ENCODE results near the gene SKP1. TPM values are rescaled to one million over a fixed set of nuclear protein-coding genes. Genes with fewer than 3 reads are reported as not detected.
"Not testable (repeated sequence)": the region's sequence is repeated elsewhere in the genome, so short reads cannot be mapped to it uniquely, and the experiment has no call there.

The SKP1 gene
- total RNA-seq, 1 donor from 2014 or later, result 119 TPM

DNA sequence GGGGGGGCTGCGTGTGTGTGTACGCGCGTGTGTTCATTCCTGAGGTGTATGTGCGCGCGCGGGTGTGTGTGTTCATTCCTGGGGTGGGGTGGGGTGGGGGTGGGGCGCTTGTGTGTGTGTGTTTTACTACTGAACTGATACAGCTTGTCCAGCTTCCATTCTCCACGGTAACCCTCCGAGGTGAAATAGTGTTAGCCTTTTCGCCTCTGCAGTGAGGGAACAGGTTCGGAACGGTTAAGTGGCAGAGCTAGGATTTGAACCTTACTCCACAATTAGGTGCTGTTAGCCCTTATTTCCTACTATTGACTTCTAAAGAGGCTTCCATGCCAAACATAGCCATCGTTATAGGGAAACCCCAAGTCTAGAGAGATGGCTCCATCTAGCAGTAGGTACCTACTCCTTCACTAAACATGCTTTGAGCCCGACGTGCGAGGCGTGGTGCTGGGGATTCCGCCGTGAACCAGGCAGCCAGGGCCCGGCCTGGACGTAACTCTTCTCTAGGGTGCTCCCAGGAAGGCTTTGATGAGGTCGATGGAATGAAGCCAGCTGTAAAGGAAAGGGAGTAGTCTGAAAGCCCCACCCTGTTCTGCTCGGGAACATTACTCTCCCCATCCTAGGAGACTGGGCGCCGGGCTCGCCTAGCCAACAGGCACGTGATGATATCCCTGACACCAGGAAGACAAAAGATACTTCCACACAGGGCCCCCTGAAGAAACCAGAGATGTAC is 782 bp upstream of the SKP1 start:
- DNase-seq (ENCODE audit: low read depth in 2 of 2), result no peak

- DNase-seq (ENCODE audit: low read depth in 2 of 2), result peak; percentile 34 to 42
Observed at GRCh38 chr5:134175921-134176510, 734 bp downstream of the SKP1 start.

- DNase-seq (ENCODE audit: low read depth in 2 of 2), result peak; percentile 42 to 44
Observed at GRCh38 chr5:134174841-134175839, 1.6 kb downstream of the SKP1 start.

DNA sequence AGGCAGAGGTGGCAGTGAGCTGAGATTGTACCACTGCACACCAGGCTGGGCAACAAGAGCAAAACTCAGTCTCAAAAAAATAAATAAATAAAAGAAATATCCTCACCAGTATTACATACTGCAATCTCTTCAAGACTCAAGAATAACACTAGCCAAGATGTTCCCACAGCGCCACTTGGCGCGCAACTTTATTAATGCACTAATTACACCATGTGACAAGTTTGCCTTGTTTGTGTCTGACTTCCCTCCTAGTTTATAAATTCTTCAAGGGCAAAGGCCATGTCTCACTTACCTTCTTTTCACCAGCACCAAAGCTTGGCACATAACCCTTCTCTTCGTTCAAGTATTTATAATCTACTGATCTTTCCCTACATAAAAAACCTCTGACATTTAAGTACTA is 4.8 kb downstream of the SKP1 start:
- no peak for DNase-seq (ENCODE audit: low read depth in 2 of 2)

- DNase-seq (ENCODE audit: low read depth in 2 of 2), result no peak
Observed at GRCh38 chr5:134162592-134162991, 14.2 kb downstream of the SKP1 start.

GRCh38 chr5:134161513-134162395 is 15.0 kb downstream of the SKP1 start:
- no peak for DNase-seq (ENCODE audit: low read depth in 2 of 2)

GRCh38 chr5:134153657-134154056 is 23.1 kb downstream of the SKP1 start:
- no peak for DNase-seq (ENCODE audit: low read depth in 2 of 2)

DNA sequence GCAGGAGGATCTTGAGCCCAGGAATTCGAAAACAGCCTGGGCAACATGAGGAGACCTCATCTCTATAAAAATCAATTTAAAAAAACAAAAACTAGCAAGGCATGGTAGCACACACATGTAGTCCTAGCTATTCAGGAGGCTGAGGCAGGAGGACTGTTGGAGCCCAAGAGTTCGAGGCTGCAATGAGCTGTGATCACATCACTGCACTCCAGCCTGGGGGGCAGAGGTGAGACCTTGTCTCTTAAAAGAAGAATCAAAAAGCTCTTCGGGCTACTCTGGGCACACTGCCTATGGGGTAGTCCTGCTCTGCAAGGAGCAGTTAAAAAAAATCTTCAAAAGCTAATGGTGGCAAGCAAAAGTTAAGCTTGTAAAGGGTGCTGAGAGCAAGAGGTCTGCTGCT is 23.5 kb downstream of the SKP1 start:
- DNase-seq (ENCODE audit: low read depth in 2 of 2), result no peak

GRCh38 chr5:134152173-134152832 is 24.4 kb downstream of the SKP1 start:
- not testable (repeated sequence) for DNase-seq (ENCODE audit: low read depth in 2 of 2)

DNA sequence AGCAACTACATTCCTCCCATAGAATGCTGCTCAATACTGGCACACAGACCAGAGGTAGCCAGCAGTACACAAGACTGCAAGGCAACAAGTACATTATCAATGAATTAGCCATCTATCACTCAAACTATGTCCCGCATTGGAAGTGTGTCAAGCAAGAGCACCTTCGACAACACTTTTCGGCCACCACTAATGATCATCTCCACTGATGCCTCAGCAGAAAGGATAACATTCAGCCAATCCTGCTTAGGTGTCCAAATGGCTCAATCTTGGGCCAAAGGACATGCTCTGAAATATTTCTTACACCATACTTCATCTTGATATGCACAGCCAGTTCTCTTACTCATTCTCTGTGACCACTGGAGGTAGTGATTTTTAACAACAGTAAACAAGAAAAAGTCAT is 25.0 kb downstream of the SKP1 start:
- DNase-seq (ENCODE audit: low read depth in 2 of 2), result no peak

DNA sequence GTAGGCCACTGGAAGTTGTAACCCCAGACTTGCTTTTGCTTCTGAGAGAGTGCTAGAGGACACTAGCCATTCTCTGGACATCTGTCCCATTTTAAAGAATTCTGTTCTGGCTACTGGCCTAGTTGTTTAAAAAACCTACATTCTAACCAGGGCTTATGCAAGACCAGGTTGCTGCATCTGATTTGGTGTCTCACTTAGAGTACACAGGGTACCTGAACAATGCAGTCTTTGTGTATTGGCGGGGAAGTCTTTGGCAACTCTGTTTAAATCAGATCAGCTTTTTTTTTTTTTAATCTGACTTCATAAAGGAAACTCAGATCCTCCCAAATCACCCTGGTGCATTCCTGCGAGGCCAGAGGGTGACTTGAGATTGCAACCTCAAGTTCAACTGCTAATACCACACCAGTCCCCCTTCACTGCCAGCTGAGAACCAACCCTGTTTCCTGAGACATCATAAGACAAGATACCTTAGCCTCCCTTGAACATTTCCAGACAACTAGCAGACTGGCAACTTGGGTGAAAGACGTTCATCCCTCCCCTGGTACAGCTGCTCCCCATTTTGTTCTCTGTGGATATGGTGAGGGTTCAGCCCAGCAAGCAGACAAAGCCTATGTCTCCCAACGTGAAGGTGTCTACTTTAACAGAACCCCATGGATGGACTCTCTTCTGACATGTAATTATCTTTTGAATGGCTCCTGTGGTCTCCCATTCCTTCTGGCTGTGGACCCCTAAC is 27.0 kb downstream of the SKP1 start:
- no peak for DNase-seq (ENCODE audit: low read depth in 2 of 2)

GRCh38 chr5:134148986-134149539 is 27.7 kb downstream of the SKP1 start:
- DNase-seq (ENCODE audit: low read depth in 2 of 2), result no peak

DNA sequence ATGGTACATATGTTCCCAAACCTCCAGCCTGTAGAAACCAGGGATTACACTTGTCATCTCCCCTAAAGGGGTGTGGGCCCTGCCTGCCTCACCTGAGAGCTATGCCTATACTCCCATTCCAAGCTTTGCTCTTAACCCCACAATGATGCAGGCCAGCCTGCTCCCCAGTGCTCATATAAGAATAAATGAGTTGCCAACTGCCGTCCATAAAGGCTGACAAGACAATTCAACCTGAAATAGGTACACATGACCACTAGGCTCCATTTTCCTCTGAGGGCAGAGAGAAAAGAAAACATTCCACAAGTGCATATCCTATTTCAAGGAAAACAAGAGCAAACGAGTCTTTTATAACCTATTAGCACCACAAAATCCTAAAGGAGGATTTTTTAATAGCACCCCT is 28.4 kb downstream of the SKP1 start:
- no peak for DNase-seq (ENCODE audit: low read depth in 2 of 2)

- DNase-seq (ENCODE audit: low read depth in 2 of 2), result no peak
Observed at GRCh38 chr5:134146651-134147518, 29.9 kb downstream of the SKP1 start.

GRCh38 chr5:134145779-134146581 is 30.8 kb downstream of the SKP1 start:
- DNase-seq (ENCODE audit: low read depth in 2 of 2), result peak; percentile 73 to 79

DNA sequence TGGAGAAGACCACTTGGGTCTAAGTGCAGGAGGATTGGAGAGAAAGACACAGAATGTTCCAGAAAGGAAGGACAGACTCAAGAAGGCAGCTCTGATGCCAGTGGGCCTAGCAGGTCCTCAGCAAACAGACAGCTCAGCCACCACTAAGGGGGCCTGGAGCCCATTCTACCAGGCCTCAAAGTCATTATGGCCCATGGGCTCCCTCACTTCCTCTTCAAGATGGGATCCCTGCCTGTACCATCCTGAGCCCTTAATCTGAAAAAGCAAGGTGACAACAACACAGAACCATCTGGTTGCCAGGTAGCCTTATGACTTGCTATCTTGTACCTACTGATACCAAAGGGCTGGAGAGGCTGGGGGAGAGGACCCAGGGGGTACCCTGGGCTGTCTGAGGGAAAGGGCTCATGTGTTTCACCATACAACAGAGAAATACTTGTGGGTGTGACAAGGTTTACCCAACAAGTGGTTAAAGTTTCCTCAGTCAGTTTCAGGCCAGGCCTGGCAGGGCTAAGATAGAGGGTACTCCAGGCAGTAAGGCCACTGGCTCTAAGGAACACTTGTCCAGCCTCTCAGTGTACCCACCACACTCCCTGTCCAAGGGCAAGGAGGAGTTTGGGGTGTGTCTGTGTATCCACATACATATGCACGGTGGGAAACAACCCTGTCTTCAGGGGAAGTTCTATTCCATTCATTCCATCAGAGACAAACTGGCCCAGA is 31.6 kb downstream of the SKP1 start:
- DNase-seq (ENCODE audit: low read depth in 2 of 2), result no peak
